ENCODE data around the gene SERPINE1.

The SERPINE1 gene

DNA sequence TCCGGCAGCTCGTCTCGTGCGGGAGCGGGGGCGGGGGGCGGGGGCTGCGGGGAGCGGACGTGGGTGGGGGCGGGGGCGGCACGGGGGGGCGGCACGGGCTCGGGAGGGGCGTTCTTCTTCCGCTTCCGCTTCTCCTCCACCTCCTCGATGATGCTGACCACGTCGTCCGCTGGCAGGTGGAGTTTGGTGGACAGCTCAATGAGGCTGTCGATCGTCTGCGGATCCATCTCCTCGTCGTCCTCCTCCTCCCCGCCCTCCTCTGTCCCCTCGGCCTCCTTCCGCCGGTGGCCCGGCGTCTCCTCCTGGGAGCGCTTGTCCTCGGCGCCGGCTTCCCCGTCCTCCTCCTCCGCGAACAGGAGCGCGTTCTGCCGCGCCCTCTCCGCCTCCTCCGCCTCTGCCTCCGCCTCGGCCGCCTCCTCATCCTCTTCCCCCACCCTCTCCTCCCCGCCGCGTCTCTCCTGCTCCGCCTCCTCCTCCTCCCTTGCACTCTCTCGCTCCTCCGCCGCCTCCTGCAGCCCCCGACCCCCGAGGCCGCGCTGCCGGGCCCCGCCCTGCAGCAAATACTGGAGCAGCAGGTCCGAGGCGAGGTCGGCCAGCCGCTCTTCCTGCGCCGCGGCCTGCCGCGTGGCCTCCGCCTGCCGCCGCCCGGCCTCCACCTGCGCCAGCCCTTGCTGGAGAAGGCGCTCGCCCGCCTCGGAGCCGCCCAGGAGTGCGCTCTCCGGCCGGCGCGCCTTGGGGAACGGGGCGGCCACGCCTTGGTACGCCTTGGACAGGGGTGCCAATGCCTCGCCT, 36.6 kb downstream of the SERPINE1 start (continued):
- TF ChIP-seq OSR2 (tag by site-specific recombination; IDR thresholded peaks at IDR 0.05), result peak; percentile 40
- TF ChIP-seq KLF9 (tag by site-specific recombination; IDR thresholded peaks at IDR 0.05; ENCODE audit: low read depth), result peak; percentile 66
- no peak for TF ChIP-seq ZNF266 (tag by site-specific recombination; IDR thresholded peaks at IDR 0.05; ENCODE audit: low read depth)
- peak; percentile 93 for TF ChIP-seq KLF8 (tag by site-specific recombination; IDR thresholded peaks at IDR 0.05)
- TF ChIP-seq, protein P1, sequence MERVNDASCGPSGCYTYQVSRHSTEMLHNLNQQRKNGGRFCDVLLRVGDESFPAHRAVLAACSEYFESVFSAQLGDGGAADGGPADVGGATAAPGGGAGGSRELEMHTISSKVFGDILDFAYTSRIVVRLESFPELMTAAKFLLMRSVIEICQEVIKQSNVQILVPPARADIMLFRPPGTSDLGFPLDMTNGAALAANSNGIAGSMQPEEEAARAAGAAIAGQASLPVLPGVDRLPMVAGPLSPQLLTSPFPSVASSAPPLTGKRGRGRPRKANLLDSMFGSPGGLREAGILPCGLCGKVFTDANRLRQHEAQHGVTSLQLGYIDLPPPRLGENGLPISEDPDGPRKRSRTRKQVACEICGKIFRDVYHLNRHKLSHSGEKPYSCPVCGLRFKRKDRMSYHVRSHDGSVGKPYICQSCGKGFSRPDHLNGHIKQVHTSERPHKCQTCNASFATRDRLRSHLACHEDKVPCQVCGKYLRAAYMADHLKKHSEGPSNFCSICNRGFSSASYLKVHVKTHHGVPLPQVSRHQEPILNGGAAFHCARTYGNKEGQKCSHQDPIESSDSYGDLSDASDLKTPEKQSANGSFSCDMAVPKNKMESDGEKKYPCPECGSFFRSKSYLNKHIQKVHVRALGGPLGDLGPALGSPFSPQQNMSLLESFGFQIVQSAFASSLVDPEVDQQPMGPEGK (tag by site-specific recombination; IDR thresholded peaks at IDR 0.05), result peak; percentile 85
- no peak for TF ChIP-seq ZNF830 (tag by site-specific recombination; IDR thresholded peaks at IDR 0.05; ENCODE audit: low read depth)
- TF ChIP-seq, protein P2, sequence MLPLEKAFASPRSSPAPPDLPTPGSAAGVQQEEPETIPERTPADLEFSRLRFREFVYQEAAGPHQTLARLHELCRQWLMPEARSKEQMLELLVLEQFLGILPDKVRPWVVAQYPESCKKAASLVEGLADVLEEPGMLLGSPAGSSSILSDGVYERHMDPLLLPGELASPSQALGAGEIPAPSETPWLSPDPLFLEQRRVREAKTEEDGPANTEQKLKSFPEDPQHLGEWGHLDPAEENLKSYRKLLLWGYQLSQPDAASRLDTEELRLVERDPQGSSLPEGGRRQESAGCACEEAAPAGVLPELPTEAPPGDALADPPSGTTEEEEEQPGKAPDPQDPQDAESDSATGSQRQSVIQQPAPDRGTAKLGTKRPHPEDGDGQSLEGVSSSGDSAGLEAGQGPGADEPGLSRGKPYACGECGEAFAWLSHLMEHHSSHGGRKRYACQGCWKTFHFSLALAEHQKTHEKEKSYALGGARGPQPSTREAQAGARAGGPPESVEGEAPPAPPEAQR (tag by site-specific recombination; IDR thresholded peaks at IDR 0.05), result no peak
- peak; percentile 85 for TF ChIP-seq GLIS2 (tag by site-specific recombination; IDR thresholded peaks at IDR 0.05)
- TF ChIP-seq ZNF175 (tag by site-specific recombination; IDR thresholded peaks at IDR 0.05), result no peak
- TF ChIP-seq, protein P3, sequence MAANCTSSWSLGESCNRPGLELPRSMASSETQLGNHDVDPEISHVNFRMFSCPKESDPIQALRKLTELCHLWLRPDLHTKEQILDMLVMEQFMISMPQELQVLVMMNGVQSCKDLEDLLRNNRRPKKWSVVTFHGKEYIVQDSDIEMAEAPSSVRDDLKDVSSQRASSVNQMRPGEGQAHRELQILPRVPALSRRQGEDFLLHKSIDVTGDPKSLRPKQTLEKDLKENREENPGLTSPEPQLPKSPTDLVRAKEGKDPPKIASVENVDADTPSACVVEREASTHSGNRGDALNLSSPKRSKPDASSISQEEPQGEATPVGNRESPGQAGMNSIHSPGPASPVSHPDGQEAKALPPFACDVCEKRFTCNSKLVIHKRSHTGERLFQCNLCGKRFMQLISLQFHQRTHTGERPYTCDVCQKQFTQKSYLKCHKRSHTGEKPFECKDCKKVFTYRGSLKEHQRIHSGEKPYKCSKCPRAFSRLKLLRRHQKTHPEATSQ (tag by site-specific recombination; IDR thresholded peaks at IDR 0.05), result peak; percentile 84
- TF ChIP-seq BCL11A (tag by site-specific recombination; IDR thresholded peaks at IDR 0.05; ENCODE audit: low read depth), result 0 out of 2 replicates have a peak, but pooled peaks have one; percentile 23
- TF ChIP-seq, protein P4, sequence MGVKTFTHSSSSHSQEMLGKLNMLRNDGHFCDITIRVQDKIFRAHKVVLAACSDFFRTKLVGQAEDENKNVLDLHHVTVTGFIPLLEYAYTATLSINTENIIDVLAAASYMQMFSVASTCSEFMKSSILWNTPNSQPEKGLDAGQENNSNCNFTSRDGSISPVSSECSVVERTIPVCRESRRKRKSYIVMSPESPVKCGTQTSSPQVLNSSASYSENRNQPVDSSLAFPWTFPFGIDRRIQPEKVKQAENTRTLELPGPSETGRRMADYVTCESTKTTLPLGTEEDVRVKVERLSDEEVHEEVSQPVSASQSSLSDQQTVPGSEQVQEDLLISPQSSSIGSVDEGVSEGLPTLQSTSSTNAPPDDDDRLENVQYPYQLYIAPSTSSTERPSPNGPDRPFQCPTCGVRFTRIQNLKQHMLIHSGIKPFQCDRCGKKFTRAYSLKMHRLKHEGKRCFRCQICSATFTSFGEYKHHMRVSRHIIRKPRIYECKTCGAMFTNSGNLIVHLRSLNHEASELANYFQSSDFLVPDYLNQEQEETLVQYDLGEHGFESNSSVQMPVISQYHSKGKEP (tag by site-specific recombination; IDR thresholded peaks at IDR 0.05), result no peak
- no peak for TF ChIP-seq ZNF549 (tag by site-specific recombination; IDR thresholded peaks at IDR 0.05)
- peak; percentile 58; the same call in 1 of the 2 replicates for TF ChIP-seq WT1 (tag by site-specific recombination; IDR thresholded peaks at IDR 0.05)
- TF ChIP-seq PRDM1 (tag by site-specific recombination; IDR thresholded peaks at IDR 0.05), result no peak
- TF ChIP-seq, protein P5, sequence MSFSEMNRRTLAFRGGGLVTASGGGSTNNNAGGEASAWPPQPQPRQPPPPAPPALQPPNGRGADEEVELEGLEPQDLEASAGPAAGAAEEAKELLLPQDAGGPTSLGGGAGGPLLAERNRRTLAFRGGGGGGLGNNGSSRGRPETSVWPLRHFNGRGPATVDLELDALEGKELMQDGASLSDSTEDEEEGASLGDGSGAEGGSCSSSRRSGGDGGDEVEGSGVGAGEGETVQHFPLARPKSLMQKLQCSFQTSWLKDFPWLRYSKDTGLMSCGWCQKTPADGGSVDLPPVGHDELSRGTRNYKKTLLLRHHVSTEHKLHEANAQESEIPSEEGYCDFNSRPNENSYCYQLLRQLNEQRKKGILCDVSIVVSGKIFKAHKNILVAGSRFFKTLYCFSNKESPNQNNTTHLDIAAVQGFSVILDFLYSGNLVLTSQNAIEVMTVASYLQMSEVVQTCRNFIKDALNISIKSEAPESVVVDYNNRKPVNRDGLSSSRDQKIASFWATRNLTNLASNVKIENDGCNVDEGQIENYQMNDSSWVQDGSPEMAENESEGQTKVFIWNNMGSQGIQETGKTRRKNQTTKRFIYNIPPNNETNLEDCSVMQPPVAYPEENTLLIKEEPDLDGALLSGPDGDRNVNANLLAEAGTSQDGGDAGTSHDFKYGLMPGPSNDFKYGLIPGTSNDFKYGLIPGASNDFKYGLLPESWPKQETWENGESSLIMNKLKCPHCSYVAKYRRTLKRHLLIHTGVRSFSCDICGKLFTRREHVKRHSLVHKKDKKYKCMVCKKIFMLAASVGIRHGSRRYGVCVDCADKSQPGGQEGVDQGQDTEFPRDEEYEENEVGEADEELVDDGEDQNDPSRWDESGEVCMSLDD (tag by site-specific recombination; IDR thresholded peaks at IDR 0.05), result 0 out of 2 replicates have a peak, but pooled peaks have one; percentile 23
- TF ChIP-seq ZBTB8A (tag by site-specific recombination; IDR thresholded peaks at IDR 0.05), result peak; percentile 53
- no peak for TF ChIP-seq ZNF239 (tag by site-specific recombination; IDR thresholded peaks at IDR 0.05)
- no peak for TF ChIP-seq ZNF530 (tag by site-specific recombination; IDR thresholded peaks at IDR 0.05; ENCODE audit: low read depth)
- TF ChIP-seq SCRT1 (tag by site-specific recombination; IDR thresholded peaks at IDR 0.05; ENCODE audit: borderline replicate concordance), result no peak
- peak; percentile 36; the same call in 1 of the 2 replicates for TF ChIP-seq ZNF324 (tag by site-specific recombination; IDR thresholded peaks at IDR 0.05)
- TF ChIP-seq ZNF214 (tag by site-specific recombination; IDR thresholded peaks at IDR 0.05; ENCODE audit: borderline replicate concordance), result no peak
- TF ChIP-seq, protein P6, sequence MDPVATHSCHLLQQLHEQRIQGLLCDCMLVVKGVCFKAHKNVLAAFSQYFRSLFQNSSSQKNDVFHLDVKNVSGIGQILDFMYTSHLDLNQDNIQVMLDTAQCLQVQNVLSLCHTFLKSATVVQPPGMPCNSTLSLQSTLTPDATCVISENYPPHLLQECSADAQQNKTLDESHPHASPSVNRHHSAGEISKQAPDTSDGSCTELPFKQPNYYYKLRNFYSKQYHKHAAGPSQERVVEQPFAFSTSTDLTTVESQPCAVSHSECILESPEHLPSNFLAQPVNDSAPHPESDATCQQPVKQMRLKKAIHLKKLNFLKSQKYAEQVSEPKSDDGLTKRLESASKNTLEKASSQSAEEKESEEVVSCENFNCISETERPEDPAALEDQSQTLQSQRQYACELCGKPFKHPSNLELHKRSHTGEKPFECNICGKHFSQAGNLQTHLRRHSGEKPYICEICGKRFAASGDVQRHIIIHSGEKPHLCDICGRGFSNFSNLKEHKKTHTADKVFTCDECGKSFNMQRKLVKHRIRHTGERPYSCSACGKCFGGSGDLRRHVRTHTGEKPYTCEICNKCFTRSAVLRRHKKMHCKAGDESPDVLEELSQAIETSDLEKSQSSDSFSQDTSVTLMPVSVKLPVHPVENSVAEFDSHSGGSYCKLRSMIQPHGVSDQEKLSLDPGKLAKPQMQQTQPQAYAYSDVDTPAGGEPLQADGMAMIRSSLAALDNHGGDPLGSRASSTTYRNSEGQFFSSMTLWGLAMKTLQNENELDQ (tag by site-specific recombination; IDR thresholded peaks at IDR 0.05; ENCODE audit: low read depth), result no peak
- no peak for TF ChIP-seq ZNF624 (tag by site-specific recombination; IDR thresholded peaks at IDR 0.05)
- TF ChIP-seq, protein P7, sequence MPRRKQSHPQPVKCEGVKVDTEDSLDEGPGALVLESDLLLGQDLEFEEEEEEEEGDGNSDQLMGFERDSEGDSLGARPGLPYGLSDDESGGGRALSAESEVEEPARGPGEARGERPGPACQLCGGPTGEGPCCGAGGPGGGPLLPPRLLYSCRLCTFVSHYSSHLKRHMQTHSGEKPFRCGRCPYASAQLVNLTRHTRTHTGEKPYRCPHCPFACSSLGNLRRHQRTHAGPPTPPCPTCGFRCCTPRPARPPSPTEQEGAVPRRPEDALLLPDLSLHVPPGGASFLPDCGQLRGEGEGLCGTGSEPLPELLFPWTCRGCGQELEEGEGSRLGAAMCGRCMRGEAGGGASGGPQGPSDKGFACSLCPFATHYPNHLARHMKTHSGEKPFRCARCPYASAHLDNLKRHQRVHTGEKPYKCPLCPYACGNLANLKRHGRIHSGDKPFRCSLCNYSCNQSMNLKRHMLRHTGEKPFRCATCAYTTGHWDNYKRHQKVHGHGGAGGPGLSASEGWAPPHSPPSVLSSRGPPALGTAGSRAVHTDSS (tag by site-specific recombination; IDR thresholded peaks at IDR 0.05), result peak; percentile 76
- no peak for TF ChIP-seq ZNF473 (tag by site-specific recombination; IDR thresholded peaks at IDR 0.05)

Data from HEK293 (cell line).